HG03575 (cell line): ENCODE measurements around the gene HSPB6.

Source experiments
- ATAC-seq: cut with Tn5 transposase; IDR thresholded peaks from one replicate; pipeline ENCODE4 v1.9.1; 2021; ENCODE audit not compliant: unreplicated experiment, insufficient number of reproducible peaks, low FRiP score; ENCODE audit errors: extremely low read depth

The HSPB6 gene

DNA sequence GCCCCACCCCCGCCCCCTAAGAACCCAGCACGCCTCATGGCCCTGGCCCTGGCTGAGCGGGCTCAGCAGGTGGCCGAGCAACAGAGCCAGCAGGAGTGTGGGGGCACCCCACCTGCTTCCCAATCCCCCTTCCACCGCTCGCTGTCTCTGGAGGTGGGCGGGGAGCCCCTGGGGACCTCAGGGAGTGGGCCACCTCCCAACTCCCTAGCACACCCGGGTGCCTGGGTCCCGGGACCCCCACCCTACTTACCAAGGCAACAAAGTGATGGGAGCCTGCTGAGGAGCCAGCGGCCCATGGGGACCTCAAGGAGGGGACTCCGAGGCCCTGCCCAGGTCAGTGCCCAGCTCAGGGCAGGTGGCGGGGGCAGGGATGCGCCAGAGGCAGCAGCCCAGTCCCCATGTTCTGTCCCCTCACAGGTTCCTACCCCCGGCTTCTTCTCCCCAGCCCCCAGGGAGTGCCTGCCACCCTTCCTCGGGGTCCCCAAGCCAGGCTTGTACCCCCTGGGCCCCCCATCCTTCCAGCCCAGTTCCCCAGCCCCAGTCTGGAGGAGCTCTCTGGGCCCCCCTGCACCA lies 30.5 kb upstream of the HSPB6 start:
- no peak for ATAC-seq

DNA sequence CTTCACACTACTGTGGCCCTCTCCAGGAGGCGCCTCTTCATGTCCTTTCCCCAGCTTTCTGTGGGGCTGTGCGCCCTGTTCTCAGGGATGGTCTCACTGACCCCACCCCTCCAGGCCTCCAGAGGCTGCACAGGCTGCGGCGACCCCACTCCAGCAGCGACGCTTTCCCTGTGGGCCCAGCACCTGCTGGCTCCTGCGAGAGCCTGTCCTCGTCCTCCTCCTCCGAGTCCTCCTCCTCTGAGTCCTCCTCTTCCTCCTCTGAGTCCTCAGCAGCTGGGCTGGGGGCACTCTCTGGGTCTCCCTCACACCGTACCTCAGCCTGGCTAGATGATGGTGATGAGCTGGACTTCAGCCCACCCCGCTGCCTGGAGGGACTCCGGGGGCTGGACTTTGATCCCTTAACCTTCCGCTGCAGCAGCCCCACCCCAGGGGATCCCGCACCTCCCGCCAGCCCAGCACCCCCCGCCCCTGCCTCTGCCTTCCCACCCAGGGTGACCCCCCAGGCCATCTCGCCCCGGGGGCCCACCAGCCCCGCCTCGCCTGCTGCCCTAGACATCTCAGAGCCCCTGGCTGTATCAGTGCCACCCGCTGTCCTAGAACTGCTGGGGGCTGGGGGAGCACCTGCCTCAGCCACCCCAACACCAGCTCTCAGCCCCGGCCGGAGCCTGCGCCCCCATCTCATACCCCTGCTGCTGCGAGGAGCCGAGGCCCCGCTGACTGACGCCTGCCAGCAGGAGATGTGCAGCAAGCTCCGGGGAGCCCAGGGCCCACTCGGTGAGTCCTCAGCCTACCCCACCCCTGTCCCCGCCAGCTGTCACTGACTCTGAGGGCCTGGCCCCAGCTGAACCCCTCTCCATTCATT lies 29.7 kb upstream of the HSPB6 start:
- ATAC-seq, result no peak

DNA sequence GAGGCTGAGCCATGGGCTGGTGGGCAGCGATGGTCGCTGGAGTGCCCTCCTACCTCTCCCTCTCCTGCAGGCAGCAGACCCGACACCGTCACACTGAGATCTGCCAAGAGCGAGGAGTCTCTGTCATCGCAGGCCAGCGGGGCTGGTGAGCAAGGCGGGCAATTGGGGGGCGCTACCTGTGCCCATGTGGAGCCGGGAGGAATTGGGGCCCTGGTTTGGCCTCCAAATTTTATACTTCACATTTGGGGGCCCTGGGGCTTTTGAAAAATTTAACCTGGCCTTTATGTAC lies 28.5 kb upstream of the HSPB6 start:
- ATAC-seq, result no peak

DNA sequence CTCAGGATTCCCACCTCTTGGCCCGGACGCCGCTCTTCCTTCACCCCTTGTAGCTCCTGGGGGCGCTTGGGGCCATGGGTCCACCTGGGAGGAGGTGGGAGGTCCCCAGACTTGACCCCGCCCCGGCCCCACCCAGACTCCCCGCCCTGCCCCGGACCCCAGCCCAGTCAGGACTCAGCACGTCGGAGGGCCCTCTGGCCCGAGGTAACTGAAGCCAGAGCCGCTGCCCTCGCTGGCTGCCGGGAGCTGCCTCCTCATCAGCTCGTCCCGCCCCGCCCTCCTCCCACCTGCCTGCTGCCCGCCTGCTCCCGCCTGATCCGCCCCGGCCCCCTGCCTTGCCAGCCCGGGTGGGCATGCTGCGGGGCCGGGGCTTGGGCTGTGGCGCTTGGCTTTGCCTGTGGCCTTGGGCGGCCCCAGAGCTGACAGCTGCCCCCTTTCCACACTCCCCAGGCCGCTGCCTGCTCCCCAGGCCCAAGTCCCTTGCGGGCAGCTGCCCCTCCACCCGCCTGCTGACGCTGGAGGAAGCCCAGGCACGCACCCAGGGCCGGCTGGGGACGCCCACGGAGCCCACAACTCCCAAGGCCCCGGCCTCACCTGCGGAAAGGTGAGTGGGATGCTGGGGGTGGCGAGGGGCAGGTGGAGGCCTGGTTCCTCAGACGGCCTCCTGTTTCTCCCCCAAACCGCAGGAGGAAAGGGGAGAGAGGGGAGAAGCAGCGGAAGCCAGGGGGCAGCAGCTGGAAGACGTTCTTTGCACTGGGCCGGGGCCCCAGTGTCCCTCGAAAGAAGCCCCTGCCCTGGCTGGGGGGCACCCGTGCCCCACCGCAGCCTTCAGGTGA lies 27.9 kb upstream of the HSPB6 start:
- no peak for ATAC-seq

DNA sequence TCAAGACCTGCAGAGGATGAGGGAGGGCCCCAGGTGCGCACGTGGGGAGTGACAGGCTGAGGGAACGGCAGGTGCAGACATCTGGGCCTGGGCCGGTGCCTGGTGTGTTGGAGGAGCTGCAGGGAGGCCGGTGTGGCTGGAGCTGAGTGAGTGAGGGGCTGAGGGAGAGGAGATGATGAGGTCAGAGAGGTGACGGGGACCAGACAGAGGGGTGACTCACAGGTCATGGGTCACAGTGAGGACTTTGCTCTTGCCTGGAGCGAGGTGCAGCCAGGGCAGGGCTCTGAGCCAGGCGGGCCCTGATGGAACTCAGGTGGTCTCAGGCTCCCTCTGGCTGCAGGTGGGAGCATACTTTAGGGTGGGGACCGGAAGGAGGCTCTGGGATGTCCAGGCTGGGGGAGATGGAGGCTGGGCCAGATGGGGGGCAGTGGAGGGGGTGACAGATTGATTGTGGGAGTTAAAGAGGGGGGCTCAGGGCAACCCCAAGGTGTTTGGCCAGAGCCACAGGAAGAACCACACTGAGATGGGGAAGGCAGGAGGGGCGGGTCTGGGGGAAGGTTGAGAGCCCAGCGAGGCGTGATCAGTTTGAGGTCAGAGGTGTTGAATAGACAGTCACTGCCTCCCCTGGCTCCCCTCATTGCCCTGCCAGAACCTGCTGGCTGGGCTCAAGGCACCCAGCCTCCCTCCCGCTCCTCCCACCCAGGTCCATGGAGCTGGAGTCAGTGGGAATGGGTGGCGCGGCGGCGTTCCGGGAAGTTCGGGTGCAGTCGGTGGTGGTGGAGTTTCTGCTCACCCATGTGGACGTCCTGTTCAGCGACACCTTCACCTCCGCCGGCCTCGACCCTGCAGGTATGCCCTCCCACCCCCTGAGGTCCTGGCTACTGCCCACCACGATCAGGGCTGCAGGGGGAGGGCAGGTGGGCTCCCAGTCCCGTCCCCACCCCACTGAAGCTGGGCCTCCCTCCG lies 26.9 kb upstream of the HSPB6 start:
- ATAC-seq, result no peak

DNA sequence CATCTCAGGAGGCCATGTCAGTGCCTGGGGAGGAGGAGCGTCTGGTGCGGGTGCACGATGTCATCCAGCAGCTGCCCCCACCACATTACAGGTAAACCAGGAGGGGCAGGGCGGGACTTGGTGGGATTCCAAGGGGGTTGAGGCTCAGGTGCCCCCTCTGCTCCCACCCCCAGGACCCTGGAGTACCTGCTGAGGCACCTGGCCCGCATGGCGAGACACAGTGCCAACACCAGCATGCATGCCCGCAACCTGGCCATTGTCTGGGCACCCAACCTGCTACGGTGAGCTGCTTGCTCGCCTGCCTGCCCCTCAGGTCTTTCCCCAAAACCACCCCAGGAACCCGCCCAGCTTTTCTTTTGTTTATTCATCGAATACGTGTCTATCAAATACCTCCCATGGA lies 25.8 kb upstream of the HSPB6 start:
- ATAC-seq, result no peak

DNA sequence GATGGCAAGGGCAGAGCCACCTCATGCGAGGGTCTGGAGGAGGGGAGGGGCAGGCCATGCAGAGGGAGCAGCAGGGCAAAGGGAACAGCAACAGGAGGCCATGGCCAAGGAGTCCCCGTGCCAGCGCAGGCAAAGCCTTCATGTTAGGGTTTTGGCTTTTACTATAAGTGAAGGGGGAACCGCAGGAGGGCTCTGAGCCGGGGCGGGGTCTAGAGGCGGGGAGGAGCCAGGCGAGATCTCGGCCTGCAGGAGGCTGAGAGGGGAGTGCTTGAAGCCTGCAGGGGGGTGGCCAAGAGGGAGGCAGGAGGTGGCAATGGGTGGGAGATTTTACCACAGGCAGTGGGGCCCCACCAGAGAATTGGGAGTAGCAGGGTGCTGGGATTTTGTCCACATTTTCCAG lies 24.8 kb upstream of the HSPB6 start:
- ATAC-seq, result no peak

DNA sequence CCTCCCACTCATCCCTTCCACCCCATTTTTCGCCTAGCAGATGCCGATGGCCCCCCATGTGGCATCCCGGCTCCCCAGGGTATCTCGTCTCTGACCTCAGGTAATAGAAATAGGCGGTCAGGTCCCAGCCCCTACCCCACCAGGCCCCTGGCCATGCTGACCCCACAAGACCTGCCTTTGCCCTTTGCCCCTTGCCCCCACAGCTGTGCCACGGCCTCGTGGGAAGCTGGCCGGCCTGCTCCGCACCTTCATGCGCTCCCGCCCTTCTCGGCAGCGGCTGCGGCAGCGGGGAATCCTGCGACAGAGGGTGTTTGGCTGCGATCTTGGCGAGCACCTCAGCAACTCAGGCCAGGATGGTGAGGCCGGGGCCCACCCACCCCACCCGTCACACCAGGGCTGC lies 23.9 kb upstream of the HSPB6 start:
- ATAC-seq, result no peak

DNA sequence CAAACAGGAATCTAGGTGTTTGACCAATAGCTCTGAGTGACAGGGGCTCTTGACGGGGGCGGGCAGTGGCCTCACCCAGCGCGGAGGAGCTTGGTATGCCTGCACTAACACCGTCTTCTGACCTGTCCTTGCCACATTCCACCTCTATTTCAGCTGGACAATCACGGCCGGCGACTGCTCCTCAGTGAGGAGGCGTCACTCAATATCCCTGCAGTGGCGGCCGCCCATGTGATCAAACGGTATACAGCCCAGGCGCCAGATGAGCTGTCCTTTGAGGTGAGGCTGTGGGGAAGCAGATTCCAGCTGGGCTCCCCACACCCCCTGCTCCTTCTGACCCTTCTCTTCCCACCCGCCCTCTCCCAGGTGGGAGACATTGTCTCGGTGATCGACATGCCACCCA lies 23.2 kb upstream of the HSPB6 start:
- no peak for ATAC-seq

DNA sequence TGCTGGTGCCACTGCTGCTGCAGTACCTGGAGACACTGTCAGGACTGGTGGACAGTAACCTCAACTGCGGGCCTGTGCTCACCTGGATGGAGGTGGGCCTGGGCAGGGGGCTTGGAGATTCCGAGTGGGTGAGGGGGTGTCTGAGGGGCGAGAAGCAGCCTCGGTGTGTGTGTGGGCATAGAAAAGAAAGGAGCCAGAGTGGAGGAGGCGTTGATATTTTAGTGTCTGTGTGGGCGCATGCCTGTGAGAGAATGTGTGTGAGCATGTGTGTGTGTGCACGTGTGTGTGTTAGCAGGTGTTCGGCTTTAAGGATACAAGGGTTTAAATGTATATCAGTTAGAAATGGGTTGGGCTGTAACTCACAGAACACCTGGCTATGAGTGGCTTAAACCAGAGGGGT lies 22.2 kb upstream of the HSPB6 start:
- no peak for ATAC-seq

DNA sequence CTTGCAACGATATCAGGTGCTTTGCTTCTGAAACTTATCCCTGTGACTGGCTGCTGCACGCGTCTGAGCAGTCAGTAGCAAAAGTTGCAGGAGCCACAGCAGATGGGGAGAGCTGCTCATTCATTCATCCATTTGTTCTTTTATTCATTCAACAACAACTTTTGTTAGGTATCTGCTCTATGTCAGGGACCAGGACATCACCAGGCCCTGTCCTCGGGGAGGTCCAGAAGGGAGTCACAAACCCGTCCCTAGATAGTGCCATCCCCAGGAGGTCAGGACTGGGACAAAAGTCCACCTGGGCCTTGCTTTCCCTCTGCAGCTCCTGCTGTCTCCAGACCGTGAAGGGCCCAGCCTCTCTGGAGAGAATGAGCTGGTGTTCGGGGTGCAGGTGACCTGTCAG lies 21.1 kb upstream of the HSPB6 start:
- ATAC-seq, result no peak

DNA sequence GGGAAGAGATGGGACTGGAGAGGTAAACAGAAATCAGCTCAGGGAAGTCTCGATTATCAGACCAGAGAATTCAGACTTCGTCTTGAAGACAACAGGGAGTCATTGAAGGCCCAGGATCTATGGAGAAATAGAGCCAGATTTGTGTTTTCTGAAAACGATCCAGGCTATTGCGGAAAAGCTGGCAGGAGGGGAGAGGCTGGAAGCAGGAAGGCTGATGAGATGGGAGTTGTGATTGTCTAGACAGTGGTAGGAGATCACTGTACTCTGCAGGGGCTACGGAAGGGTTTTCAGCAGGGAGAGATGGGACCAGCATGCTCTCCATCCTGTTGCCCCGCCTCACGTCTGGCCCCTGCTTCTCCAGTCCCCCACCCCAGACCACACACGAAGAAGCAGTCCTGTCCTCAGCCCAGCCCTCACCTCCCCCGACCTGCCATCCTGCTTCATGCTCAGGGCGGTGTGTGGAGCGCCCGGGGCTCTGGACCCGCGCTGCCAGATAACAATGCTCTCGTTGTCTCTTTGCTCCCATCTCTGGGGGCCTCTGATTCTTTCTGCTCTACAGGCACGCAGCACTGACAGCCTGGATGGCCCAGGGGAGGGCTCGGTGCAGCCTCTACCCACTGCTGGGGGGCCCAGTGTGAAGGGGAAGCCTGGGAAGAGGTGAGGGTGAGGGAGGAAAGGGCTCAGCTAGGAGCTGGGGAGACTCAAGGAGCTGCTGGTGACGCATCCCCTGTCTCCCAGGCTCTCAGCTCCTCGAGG lies 20.4 kb upstream of the HSPB6 start:
- no peak for ATAC-seq

DNA sequence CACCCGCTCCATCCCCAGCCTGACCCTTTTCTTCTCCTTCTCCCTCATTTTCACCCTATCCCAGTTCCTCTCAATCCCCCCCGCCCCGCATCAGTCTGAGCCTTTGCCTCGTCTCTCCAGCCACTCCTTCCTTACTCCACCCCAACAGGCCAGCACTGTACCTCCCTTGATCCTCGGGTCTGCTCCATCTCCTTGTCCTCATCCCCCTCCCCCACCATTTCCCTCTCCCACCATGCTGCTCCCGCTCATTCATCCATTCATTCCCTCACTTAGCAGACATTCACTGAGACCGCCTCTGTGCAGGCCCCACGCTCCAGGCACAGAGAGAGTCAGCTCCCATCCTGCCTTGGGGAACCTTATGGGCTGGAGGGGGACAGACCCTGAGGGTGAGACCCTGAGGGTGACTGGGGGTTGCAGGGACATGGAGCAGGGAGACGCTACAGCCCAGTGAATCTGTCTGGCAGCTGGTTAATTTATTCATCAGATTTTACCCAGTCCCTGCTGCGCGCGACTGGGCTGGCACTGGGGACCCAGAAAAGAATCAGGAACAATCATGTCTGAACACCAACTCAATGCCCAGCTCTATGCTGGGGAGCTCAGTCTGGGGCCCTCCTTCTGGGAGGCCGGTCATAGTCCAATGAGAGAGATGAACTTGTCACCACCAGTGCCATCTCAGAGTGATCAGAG lies 19.4 kb upstream of the HSPB6 start:
- no peak for ATAC-seq

DNA sequence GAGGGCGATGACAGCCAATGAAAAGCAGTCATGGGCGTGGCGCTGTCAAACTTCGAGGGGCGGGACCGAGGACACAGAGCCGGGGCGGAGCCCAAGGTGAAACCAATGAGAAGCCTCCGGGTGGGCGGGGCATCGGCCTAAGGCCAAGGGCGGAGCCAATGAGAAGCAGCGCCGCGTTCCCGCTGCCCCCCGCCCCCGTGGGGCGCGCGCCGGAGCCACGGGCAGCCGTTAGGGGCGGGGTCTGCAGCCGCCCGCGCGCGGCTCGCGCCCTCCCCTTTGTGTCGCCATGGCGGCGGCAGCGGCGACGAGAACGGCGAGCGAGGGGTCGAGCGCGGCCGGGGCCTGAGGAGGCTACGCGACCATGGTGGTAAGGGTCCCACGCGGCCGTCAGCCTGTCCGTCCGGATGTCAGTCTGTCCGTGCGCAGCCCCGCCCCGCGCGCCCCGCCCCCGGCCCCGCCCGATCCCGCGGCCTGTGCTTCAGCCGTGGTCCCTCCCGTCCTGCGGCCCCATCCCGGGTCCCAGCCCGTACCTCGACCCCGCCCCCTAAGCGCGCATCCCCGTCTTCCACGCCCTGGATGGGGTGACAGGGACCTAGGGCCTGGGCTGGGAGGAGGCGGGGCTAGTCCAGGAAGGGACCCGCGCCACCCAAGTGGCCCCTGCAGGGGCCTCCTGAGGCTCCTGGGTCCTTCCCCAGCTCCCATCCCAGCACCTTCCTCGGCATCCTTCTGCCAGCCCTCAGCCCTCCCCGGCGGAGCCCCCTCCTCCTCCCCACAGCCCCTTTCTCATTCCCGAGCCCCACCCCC lies 18.7 kb upstream of the HSPB6 start, which contains the start of gene ARHGAP33:
Gene ARHGAP33, plus strand, starts transcription at position 267 of the 804 bp plus-strand sequence. Its CDS starts 95 bp downstream, at position 362.
- ATAC-seq, result peak; percentile 63

DNA sequence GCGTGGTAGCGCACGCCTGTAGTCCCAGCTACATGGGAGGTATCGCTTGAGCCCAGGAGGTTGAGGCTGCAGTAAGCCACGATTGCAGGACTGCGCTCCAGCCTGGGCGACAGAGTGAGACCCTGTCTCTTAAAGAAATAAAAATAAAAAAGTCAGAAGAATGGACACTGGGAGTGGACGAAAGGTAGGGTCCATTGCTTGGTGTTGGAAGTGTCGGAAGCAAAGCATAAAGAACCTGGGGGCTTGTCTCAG lies 18.1 kb upstream of the HSPB6 start:
- no peak for ATAC-seq

DNA sequence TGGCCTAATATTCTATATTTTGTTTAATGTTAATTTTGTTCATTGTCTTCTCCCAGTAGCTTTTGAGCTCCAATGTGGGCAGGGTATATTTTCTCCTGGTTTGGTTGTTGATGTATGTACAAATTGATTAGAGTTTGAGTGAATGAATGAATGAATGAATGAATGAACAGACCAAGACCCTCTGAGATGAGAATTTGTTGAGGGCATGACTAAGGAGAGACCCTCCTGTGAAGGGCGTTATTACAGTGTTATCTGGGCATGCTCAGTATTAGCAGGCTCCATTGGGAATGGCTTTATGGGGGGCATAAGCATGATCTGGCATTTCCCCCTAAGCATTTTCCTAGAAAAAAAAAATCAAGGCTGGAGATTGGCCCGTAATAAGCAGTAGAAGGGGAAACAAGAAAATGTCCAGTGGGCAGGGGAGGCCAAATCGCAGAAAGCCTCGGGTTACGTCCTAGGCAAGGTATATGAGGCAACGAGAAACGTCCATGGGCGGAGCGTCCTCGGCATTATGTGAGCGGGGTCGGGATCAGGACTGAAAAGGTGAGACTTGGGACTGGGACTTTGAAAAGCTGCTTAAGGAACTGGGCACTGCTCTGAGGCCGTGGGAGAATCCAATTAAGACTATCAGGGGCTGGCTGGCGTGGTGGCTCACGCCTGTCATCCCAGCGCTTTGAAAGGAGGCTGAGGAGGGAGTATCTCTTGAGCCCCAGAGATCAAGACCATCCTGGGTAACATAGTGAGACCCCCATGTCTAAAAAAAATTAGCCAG lies 17.6 kb upstream of the HSPB6 start:
- ATAC-seq, result no peak
